RWPE1 (cell line): ENCODE measurements around the gene P3H2.

ENCODE experiments used
- CTCF ChIA-PET: fragments of 350-600 bp; sonication (Branson Sonifier 250); formaldehyde crosslinking; extraction: SDS; loops from one replicate; lab custom pipeline; 2021; lab: Yijun Ruan, JAX
- POLR2A ChIA-PET: fragments of 400-600 bp; formaldehyde crosslinking; extraction: SDS; loops from one replicate; lab custom pipeline; 2020; ENCODE audit warnings: antibody characterized with exemption; ENCODE audit not compliant: low non-redundant PET; lab: Yijun Ruan, JAX
- DNase-seq: peaks from one replicate; pipeline ENCODE4 v3.0.0; 2012; ENCODE audit warnings: low spot score
- H3K27ac ChIP-seq: fragments of 450-650 bp; 2 replicates; pipeline ENCODE4 v1.5.1; 2017
- CTCF ChIP-seq: fragments of 450-650 bp; conservative IDR thresholded peaks from 2 replicates; pipeline ENCODE4 v1.5.1; 2017; ENCODE audit warnings: low read depth, mild to moderate bottlenecking

Gene P3H2

GRCh38 chr3:190127195-190127594, 6.5 kb upstream of the P3H2 start:
- no peak for DNase-seq
- POLR2A ChIA-PET = no interaction called here
- CTCF ChIA-PET = no interaction called here
- no peak overlapping the region for H3K27ac ChIP-seq
- TF ChIP-seq CTCF = no peak

GRCh38 chr3:190125436-190126068, 4.9 kb upstream of the P3H2 start:
- no peak for TF ChIP-seq CTCF
- CTCF ChIA-PET = interaction anchor here (0.6 kb wide), 1 partner anchor 26 kb away, joined by 5 read pairs; no protein-coding TSS in a partner anchor
- POLR2A ChIA-PET = no interaction called here
- DNase-seq = no peak
- no peak overlapping the region for H3K27ac ChIP-seq

- CTCF ChIA-PET = no interaction called here
- no peak overlapping the region for H3K27ac ChIP-seq
- TF ChIP-seq CTCF = no peak
- DNase-seq = no peak
- POLR2A ChIA-PET = no interaction called here
Measured at GRCh38 chr3:190124067-190124466, 3.4 kb upstream of the P3H2 start.

GRCh38 chr3:190122198-190122771, 1.6 kb upstream of the P3H2 start:
- POLR2A ChIA-PET = interaction anchor here (0.6 kb wide), 1 partner anchor 617 kb away, joined by 10 read pairs; no protein-coding TSS in a partner anchor
- no peak for TF ChIP-seq CTCF
- CTCF ChIA-PET = interaction anchor here (0.6 to 0.7 kb wide), 3 partner anchors 13 to 209 kb away, joined by 3 read pairs; no protein-coding TSS in a partner anchor
- H3K27ac ChIP-seq = no peak overlapping the region
- no peak for DNase-seq

- no peak for TF ChIP-seq CTCF
- ChIA-PET CTCF (interaction anchor here (0.6 to 1.2 kb wide), 7 partner anchors 23 to 739 kb away, joined by 3 to 9 read pairs (median 3); no protein-coding TSS in a partner anchor), POLR2A (no interaction called here)
- H3K27ac ChIP-seq = peak overlapping the region; percentile 75
- DNase-seq = no peak
Measured at GRCh38 chr3:190121383-190121782, 686 bp upstream of the P3H2 start.

GRCh38 chr3:190121061-190121377, 322 bp upstream of the P3H2 start:
- no peak for DNase-seq
- ChIA-PET CTCF (interaction anchor here (0.6 to 1.2 kb wide), 8 partner anchors 22 to 740 kb away, joined by 3 to 9 read pairs (median 3); no protein-coding TSS in a partner anchor), POLR2A (no interaction called here)
- peak; percentile 12 for TF ChIP-seq CTCF
- H3K27ac ChIP-seq = peak overlapping the region; percentile 75
